Endometrium (tissue), 2 donors: ENCODE results near the gene CT45A9.
"Not testable (repeated sequence)": the region's sequence is repeated elsewhere in the genome, so short reads cannot be mapped to it uniquely, and the experiment has no call there.

Source experiments
- FAIRE-seq: peaks from 2 replicates; lab custom pipeline; 2012; peaks lifted over from hg19 to GRCh38; lab: Jason Lieb, UNC
- donor health status: control.
- donor health status: control.

Gene CT45A9, protein sequence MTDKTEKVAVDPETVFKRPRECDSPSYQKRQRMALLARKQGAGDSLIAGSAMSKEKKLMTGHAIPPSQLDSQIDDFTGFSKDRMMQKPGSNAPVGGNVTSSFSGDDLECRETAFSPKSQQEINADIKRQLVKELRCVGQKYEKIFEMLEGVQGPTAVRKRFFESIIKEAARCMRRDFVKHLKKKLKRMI

DNA sequence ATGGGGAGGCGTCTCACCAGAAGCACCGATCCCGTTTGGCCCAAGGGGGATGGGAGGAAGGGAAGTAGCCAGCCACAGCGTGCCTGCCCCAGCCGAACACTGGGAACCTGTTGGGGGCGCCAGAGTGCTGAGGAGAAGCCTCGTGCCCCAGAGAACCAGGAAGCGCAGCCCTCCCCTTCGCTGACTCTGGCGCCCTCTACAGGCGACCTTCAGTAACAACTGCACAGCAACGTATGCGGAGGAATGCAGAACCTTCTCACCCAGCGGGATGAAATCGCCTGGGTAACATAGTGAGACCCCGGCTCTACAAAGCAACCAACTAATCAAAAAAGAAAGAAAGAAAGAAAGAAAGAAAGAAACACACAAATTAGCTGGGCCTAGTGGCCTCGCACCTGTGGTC lies at the start of gene CT45A9:
Gene CT45A9, minus strand, starts transcription at position 101 of the 400 bp plus-strand sequence. CDS start 3,751 bp downstream, outside the sequence.
- FAIRE-seq = not testable (repeated sequence)

DNA sequence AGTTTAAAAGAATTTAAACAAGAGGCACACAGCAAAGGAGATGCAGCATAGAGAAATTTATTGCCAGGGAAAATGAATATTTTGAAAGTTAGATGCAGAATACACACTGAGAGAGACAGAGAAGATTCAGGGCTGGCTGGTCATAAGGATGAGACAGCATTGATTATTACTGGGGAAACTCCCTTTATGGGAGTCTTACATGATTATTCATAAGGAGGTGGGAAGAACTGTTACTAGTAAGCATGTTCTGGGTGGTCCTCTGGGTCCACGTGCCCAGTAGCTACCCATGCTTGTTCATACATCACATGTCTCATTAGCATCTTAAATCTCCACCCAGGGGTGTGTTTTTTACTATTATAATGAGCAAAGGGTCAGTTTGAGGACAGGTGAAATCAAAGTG lies 48.9 kb upstream of the CT45A9 start:
- FAIRE-seq = not testable (repeated sequence)

DNA sequence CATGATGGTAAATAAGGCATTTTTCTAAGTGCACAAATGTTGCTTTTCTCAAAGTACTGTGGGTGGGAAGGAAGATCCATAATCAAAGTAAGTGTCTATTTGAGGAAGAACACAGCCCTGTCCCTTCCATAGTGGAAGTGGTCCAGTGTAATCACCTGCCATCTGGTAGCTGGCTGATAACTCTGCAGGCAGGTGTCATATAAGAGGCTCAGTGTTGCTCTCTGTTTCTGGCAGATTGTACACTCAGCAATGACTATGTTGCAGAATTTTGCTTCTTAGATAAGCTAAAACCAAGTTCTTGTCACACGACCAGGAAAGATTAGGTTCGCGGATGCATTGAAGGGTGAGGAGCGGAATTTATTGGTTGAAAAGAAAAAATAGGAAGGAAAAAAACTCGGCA lies 42.8 kb upstream of the CT45A9 start:
- no peak for FAIRE-seq

DNA sequence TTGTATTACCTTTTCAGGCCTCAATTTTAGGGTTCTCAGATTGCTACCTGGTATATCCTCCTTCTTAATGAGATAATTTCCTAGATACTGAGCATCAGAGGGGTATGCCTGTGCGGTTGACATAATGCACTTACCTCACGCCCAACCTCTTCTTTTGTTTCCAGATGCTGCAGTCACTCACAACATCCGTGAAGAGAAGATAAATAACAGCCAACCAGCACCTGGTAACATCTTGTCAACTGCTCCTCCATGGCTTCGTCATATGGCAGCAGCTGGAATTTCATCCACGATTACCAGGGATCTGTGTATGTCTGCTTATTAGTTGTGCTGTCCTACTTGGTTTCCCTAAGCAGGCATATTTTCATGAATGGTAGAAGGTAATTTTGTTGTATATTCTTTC lies 38.6 kb upstream of the CT45A9 start:
- no peak for FAIRE-seq

- FAIRE-seq = no peak
Measured at GRCh38 chrX:135893294-135893817, 21.7 kb upstream of the CT45A9 start, which contains the start of the genes CT45A10 and SAGE1. Gene CT45A10, minus strand, starts transcription at chrX:135893444. Its CDS starts 8,100 bp downstream, at chrX:135885344. Gene SAGE1, plus strand, starts transcription at chrX:135893716. Its CDS starts 2,527 bp downstream, at chrX:135896243.

GRCh38 chrX:135892781-135893180 lies 21.2 kb upstream of the CT45A9 start:
- no peak for FAIRE-seq

GRCh38 chrX:135890087-135890585 lies 18.5 kb upstream of the CT45A9 start:
- FAIRE-seq = no peak

GRCh38 chrX:135888976-135889375 lies 17.4 kb upstream of the CT45A9 start:
- FAIRE-seq = not testable (repeated sequence)

GRCh38 chrX:135888230-135888629 lies 16.6 kb upstream of the CT45A9 start:
- FAIRE-seq = not testable (repeated sequence)

DNA sequence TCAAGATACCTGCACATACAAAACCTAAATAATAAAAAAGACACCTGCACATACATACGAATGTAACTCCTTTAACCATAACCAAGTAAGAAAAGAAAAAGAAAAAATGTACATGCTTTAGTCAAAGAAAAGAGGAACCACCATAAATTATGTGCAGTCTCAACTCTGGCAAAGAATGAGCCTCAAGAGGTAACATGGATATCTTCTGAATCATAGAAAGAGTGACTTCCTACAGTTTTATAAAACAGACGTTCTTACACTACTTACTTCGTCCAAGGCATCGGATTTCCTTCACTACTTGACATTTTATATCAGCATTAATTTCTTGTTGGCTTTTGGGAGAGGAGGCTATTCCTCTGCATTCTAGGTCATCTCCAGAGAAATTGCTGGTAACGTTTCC lies 11.1 kb upstream of the CT45A9 start:
- FAIRE-seq = not testable (repeated sequence)

DNA sequence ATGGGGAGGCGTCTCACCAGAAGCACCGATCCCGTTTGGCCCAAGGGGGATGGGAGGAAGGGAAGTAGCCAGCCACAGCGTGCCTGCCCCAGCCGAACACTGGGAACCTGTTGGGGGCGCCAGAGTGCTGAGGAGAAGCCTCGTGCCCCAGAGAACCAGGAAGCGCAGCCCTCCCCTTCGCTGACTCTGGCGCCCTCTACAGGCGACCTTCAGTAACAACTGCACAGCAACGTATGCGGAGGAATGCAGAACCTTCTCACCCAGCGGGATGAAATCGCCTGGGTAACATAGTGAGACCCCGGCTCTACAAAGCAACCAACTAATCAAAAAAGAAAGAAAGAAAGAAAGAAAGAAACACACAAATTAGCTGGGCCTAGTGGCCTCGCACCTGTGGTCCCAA lies 17.2 kb downstream of the CT45A9 start, which contains the start of gene CT45A8:
Gene CT45A8, minus strand, starts transcription at position 101 of the 400 bp plus-strand sequence. CDS start 3,755 bp downstream, outside the sequence.
- FAIRE-seq = not testable (repeated sequence)

GRCh38 chrX:135837180-135837579 lies 34.4 kb downstream of the CT45A9 start, which contains the start of gene CT45A7:
Gene CT45A7, minus strand, starts transcription at chrX:135837280. Its CDS starts 3,747 bp downstream, at chrX:135833533.
- FAIRE-seq = not testable (repeated sequence)

- not testable (repeated sequence) for FAIRE-seq
Measured at GRCh38 chrX:135819912-135820311, 51.7 kb downstream of the CT45A9 start, which contains the start of gene CT45A2. Gene CT45A2, minus strand, starts transcription at chrX:135820012. Its CDS starts 3,747 bp downstream, at chrX:135816265.
